H1 (cell line): Measurements from ENCODE around the gene COL5A2. TPM values are rescaled to one million over a fixed set of nuclear protein-coding genes. Genes with fewer than 3 reads are reported as not detected.

ENCODE experiments used
- ASH2L ChIP-seq: fragments of 200-600, 300-600 bp; sonication (generic); IDR thresholded peaks from one replicate; pipeline ENCODE4 v1.7.1; 2017; ENCODE audit warnings: low read length
- GTF2F1 ChIP-seq: IDR thresholded peaks from 2 replicates; pipeline ENCODE4 v1.6.1; 2012; ENCODE audit warnings: low read depth, low read length, improper control_type of control experiment, borderline replicate concordance
- JUND ChIP-seq: IDR thresholded peaks from 2 replicates; pipeline ENCODE4 v1.6.1; 2011; ENCODE audit warnings: mild to moderate bottlenecking, improper control_type of control experiment, low read length
- MAFK ChIP-seq: IDR thresholded peaks from 2 replicates; pipeline ENCODE4 v1.6.1; 2012; ENCODE audit warnings: low read depth, mild to moderate bottlenecking, improper control_type of control experiment, low read length
- polyA plus RNA-seq, 7 experiments: library from polyadenylated mRNA; depleted of rRNA in 3 of 7; stranded (reverse) in 5 of 7; unstranded in 2 of 7; fragments of >200 nt in 5 of 7; fragments of 200-250 nt in 2 of 7; gene quantifications; 1 replicate in 5 of 7; 2 replicates in 1 of 7; 4 replicates in 1 of 7; pipeline versions ENCODE4 v1.2.1 to v1.2.3, GENCODE V29; 2011 to 2013; ENCODE audit warnings: missing spikeins in 2 of 7, mixed read lengths in 2 of 7
- total RNA-seq: library from RNA; stranded (reverse); fragmentation: NEBNext Ultra II Directional; extraction: Animal tissue kit (Norgen Biotek cat#: 25700); gene quantifications from 2 replicates; pipeline ENCODE4 v1.2.1, GENCODE V29; 2021
- TF ChIP-seq, protein P1 (sequence below): fragments of 300-600 bp; sonication (generic); IDR thresholded peaks from 2 replicates; pipeline ENCODE4 v1.7.1; 2012; ENCODE audit warnings: low read length, moderate library complexity, mild to moderate bottlenecking, inconsistent platforms; ENCODE audit not compliant: insufficient replicate concordance
- TF ChIP-seq, protein P2 (sequence below): IDR thresholded peaks from 2 replicates; pipeline ENCODE4 v1.6.1; 2012; ENCODE audit warnings: low read length, inconsistent platforms

Gene COL5A2
- total and polyA plus RNA-seq, 2 of the 8 experiments (the other 6 are each of a cell fraction or from before 2014, with no cell fraction given): 4.7 to 24.2 TPM

DNA sequence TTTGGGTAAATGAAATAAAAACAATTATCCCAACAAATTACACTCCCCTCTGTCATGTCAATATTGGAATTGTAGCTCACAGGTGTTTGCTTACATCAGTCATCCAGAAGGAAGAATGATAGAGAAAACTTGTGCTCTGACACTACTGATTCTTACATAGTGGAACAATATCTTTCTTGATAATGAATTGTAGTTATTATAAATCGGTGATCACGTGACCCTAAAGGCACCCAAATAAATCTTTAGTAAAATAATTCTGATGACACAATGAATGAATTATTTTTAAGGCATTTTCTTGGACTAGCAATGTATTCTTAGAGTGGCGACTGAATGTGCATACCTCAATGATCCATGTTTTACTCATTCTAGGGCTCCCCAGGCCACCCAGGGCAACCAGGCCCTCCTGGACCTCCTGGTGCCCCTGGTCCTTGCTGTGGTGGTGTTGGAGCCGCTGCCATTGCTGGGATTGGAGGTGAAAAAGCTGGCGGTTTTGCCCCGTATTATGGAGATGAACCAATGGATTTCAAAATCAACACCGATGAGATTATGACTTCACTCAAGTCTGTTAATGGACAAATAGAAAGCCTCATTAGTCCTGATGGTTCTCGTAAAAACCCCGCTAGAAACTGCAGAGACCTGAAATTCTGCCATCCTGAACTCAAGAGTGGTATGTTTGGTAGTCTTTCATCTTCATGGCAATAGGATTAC, 170.9 kb downstream of the COL5A2 start (continued):
- TF ChIP-seq, protein P1, sequence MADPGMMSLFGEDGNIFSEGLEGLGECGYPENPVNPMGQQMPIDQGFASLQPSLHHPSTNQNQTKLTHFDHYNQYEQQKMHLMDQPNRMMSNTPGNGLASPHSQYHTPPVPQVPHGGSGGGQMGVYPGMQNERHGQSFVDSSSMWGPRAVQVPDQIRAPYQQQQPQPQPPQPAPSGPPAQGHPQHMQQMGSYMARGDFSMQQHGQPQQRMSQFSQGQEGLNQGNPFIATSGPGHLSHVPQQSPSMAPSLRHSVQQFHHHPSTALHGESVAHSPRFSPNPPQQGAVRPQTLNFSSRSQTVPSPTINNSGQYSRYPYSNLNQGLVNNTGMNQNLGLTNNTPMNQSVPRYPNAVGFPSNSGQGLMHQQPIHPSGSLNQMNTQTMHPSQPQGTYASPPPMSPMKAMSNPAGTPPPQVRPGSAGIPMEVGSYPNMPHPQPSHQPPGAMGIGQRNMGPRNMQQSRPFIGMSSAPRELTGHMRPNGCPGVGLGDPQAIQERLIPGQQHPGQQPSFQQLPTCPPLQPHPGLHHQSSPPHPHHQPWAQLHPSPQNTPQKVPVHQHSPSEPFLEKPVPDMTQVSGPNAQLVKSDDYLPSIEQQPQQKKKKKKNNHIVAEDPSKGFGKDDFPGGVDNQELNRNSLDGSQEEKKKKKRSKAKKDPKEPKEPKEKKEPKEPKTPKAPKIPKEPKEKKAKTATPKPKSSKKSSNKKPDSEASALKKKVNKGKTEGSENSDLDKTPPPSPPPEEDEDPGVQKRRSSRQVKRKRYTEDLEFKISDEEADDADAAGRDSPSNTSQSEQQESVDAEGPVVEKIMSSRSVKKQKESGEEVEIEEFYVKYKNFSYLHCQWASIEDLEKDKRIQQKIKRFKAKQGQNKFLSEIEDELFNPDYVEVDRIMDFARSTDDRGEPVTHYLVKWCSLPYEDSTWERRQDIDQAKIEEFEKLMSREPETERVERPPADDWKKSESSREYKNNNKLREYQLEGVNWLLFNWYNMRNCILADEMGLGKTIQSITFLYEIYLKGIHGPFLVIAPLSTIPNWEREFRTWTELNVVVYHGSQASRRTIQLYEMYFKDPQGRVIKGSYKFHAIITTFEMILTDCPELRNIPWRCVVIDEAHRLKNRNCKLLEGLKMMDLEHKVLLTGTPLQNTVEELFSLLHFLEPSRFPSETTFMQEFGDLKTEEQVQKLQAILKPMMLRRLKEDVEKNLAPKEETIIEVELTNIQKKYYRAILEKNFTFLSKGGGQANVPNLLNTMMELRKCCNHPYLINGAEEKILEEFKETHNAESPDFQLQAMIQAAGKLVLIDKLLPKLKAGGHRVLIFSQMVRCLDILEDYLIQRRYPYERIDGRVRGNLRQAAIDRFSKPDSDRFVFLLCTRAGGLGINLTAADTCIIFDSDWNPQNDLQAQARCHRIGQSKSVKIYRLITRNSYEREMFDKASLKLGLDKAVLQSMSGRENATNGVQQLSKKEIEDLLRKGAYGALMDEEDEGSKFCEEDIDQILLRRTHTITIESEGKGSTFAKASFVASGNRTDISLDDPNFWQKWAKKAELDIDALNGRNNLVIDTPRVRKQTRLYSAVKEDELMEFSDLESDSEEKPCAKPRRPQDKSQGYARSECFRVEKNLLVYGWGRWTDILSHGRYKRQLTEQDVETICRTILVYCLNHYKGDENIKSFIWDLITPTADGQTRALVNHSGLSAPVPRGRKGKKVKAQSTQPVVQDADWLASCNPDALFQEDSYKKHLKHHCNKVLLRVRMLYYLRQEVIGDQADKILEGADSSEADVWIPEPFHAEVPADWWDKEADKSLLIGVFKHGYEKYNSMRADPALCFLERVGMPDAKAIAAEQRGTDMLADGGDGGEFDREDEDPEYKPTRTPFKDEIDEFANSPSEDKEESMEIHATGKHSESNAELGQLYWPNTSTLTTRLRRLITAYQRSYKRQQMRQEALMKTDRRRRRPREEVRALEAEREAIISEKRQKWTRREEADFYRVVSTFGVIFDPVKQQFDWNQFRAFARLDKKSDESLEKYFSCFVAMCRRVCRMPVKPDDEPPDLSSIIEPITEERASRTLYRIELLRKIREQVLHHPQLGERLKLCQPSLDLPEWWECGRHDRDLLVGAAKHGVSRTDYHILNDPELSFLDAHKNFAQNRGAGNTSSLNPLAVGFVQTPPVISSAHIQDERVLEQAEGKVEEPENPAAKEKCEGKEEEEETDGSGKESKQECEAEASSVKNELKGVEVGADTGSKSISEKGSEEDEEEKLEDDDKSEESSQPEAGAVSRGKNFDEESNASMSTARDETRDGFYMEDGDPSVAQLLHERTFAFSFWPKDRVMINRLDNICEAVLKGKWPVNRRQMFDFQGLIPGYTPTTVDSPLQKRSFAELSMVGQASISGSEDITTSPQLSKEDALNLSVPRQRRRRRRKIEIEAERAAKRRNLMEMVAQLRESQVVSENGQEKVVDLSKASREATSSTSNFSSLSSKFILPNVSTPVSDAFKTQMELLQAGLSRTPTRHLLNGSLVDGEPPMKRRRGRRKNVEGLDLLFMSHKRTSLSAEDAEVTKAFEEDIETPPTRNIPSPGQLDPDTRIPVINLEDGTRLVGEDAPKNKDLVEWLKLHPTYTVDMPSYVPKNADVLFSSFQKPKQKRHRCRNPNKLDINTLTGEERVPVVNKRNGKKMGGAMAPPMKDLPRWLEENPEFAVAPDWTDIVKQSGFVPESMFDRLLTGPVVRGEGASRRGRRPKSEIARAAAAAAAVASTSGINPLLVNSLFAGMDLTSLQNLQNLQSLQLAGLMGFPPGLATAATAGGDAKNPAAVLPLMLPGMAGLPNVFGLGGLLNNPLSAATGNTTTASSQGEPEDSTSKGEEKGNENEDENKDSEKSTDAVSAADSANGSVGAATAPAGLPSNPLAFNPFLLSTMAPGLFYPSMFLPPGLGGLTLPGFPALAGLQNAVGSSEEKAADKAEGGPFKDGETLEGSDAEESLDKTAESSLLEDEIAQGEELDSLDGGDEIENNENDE: no peak
- TF ChIP-seq ASH2L (no peak), JUND (no peak), GTF2F1 (no peak), MAFK (no peak)
- TF ChIP-seq, protein P2, sequence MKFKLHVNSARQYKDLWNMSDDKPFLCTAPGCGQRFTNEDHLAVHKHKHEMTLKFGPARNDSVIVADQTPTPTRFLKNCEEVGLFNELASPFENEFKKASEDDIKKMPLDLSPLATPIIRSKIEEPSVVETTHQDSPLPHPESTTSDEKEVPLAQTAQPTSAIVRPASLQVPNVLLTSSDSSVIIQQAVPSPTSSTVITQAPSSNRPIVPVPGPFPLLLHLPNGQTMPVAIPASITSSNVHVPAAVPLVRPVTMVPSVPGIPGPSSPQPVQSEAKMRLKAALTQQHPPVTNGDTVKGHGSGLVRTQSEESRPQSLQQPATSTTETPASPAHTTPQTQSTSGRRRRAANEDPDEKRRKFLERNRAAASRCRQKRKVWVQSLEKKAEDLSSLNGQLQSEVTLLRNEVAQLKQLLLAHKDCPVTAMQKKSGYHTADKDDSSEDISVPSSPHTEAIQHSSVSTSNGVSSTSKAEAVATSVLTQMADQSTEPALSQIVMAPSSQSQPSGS: no peak
- TF ChIP-seq, all 59 proteins: peak for 0
